Lung (tissue), 12 donors: ENCODE data around the gene ZNF70. TPM values are rescaled to one million over a fixed set of nuclear protein-coding genes. Genes with fewer than 3 reads are reported as not detected.

Experiments used
- ATAC-seq: fragments of 200-7000 bp; cut with Tn5 transposase; one replicate; pipeline ENCODE4 v1.9.1; 2020; ENCODE audit warnings: moderate number of reproducible peaks; ENCODE audit not compliant: insufficient read depth, low FRiP score
- DNase-seq, 3 donors: peaks; one replicate each; pipeline ENCODE4 v3.0.0-alpha.2; 2013 to 2017
- H3K27ac ChIP-seq, 2 donors: one replicate each; pipeline ENCODE4 v1.5.1; 2013; ENCODE audit warnings: mild to moderate bottlenecking in 2 of 2, moderate library complexity in 2 of 2, control low read depth in 1 of 2, inconsistent platforms in 1 of 2, low read depth in 1 of 2, low read length in 1 of 2
- H3K27me3 ChIP-seq, 3 donors: one replicate each; pipeline ENCODE4 v1.5.1; 2013; ENCODE audit warnings: low read length in 2 of 3; ENCODE audit not compliant: control insufficient read depth in 3 of 3, insufficient read depth in 3 of 3
- H3K36me3 ChIP-seq, 4 donors: one replicate each; pipeline ENCODE4 v1.5.1; 2013; ENCODE audit warnings: low read length in 4 of 4, mild to moderate bottlenecking in 1 of 4, moderate library complexity in 1 of 4; ENCODE audit not compliant: control insufficient read depth in 4 of 4, insufficient read depth in 4 of 4
- H3K4me1 ChIP-seq, 5 donors: one replicate each; pipeline ENCODE4 v1.5.1; 2013; ENCODE audit warnings: low read length in 5 of 5, mild to moderate bottlenecking in 2 of 5, moderate library complexity in 1 of 5; ENCODE audit not compliant: control insufficient read depth in 5 of 5, insufficient read depth in 5 of 5
- H3K4me3 ChIP-seq: one replicate; pipeline ENCODE4 v1.5.1; 2013; ENCODE audit warnings: mild to moderate bottlenecking, control low read depth, moderate library complexity
- H3K9ac ChIP-seq, 2 donors: one replicate each; pipeline ENCODE4 v1.5.1; 2013; ENCODE audit warnings: low read length in 2 of 2, control low read depth in 1 of 2; ENCODE audit not compliant: insufficient read depth in 1 of 2
- H3K9me3 ChIP-seq, 4 donors: one replicate each; pipeline ENCODE4 v1.5.1; 2013; ENCODE audit warnings: low read length in 3 of 4, mild to moderate bottlenecking in 1 of 4, moderate library complexity in 1 of 4; ENCODE audit not compliant: control insufficient read depth in 4 of 4, insufficient read depth in 3 of 4
- whole genome bisulfite sequencing, 2 donors: extraction: QIAGEN DNeasy Blood & Tissue Kit; methylation state at CpG; one replicate each; pipeline ENCODE4 v1.1.7; 2013; 5-methylcytosine and 5-hydroxymethylcytosine counted together
- polyA plus RNA-seq, 2 donors: library from polyadenylated mRNA; stranded (reverse); fragments of 200-250 nt; gene quantifications; one replicate each; pipeline ENCODE4 v1.2.1, GENCODE V29; 2013
- total RNA-seq, 2 donors: library from RNA; depleted of rRNA in 1 of 2; stranded (reverse); fragments of >200 nt in 1 of 2; gene quantifications; one replicate each; pipeline ENCODE4 v1.2.1, GENCODE V29; 2014 to 2021
- TF ChIP-seq, protein P1 (sequence below): IDR thresholded peaks from 2 replicates; pipeline ENCODE4 v1.5.1; 2012; ENCODE audit warnings: mild to moderate bottlenecking; ENCODE audit errors: control extremely low read depth, extremely low read depth
- donor health status: control.
- donor health status: control.
- donor health status: Bipolar disorder and iron deficiency.
- donor health status: healthy.
- donor health status: DM: yes; HTN: yes; CAD: no.

ZNF70 gene
- total and polyA plus RNA-seq, 4 donors = 0.98 to 6.9 (median 3.7) TPM

DNA sequence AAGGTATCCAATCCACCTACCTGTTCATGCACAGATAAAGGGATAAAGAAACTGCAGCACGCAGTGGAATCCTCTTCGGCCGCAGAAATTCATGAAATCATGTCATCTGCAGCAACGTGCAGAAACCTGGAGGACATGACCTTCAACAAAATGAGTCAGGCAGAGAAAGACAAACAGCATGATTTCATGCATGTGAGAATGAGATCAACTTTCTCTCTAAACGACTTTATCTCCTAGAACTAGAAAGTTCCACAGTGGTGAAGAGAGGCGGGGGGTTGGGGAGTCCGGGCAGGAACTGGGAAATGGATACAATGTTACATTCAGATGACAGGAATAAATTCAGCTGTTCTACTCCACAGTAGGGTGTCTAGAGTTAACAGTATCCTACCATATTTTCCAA lies 50.2 kb downstream of the ZNF70 start:
- Histone ChIP-seq H3K27me3 (no peaks in the 10 kb centered on the region), H3K4me3 (no peak overlapping the region), H3K9me3 (no peaks in the 10 kb centered on the region), H3K9ac (no peak overlapping the region), H3K27ac (no peak overlapping the region), H3K4me1 (no peaks in the 10 kb centered on the region), H3K36me3 (peaks cover 23 to 37% (median 28%) of the 10 kb centered on the region in 4 donors)
- TF ChIP-seq, protein P1, sequence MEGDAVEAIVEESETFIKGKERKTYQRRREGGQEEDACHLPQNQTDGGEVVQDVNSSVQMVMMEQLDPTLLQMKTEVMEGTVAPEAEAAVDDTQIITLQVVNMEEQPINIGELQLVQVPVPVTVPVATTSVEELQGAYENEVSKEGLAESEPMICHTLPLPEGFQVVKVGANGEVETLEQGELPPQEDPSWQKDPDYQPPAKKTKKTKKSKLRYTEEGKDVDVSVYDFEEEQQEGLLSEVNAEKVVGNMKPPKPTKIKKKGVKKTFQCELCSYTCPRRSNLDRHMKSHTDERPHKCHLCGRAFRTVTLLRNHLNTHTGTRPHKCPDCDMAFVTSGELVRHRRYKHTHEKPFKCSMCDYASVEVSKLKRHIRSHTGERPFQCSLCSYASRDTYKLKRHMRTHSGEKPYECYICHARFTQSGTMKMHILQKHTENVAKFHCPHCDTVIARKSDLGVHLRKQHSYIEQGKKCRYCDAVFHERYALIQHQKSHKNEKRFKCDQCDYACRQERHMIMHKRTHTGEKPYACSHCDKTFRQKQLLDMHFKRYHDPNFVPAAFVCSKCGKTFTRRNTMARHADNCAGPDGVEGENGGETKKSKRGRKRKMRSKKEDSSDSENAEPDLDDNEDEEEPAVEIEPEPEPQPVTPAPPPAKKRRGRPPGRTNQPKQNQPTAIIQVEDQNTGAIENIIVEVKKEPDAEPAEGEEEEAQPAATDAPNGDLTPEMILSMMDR = no peak
- no peak for DNase-seq
- no peak for ATAC-seq
- 89 to 95% methylated on average over 7 of the region's 7 CpGs for WGBS, 2 donors

DNA sequence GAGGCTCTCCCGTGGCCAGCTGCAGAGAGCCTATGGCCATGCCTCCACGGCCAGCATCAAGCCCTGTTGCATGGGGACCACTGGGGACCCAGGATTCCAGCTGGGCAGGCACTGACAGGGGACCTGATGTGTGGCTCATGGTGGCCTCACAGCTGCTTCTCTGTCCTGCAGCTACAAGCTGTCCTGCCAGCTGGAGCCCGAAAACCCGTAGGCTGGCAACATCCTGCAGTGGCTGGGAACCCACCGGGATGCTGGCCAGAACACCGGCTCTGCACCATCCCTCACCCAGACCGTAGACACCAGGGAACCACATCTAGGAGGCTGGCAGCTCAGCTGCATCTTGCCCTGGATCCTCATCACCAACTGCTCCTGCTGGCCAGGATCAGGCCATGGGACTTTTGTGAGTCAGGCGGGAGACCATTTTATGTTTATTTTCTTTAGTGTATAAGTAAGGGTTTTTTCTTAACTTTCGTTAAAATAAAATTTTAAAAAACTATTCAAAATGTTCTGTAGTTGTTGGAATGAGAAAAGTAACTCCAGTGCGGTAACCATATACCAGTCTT lies 52.2 kb downstream of the ZNF70 start:
- Histone ChIP-seq H3K9me3 (peaks cover 0 to 2% (median 0%) of the 10 kb centered on the region in 4 donors), H3K4me1 (no peaks in the 10 kb centered on the region), H3K4me3 (no peak overlapping the region), H3K36me3 (peaks cover 14 to 33% (median 25%) of the 10 kb centered on the region in 4 donors), H3K27me3 (no peaks in the 10 kb centered on the region), H3K27ac (no peak overlapping the region), H3K9ac (no peak overlapping the region)
- TF ChIP-seq, protein P1 = no peak
- no peak for ATAC-seq
- WGBS, 2 donors = 93 to 94% methylated on average over 10 of the region's 10 CpGs
- no peak for DNase-seq

DNA sequence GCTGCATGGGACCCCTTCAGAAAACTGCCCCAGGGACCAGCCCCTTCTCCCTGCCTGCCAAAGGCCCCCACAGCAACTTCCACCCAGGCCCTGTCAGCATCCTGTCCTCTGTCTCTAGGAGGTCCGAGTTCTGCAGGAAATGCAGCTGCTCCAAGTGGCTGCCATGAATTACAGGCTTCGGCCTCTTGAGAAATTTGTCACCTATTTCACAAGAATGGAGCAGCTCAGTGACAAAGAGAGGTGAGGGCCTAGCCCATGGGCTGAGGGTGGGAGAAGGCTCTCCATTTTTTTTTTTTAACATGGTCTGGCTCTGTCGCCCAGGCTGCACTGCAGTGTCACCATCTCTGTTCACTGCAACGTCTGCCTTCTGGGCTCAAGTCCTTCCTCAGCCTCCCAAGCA lies 52.8 kb downstream of the ZNF70 start:
- Histone ChIP-seq H3K36me3 (peaks cover 14 to 37% (median 29%) of the 10 kb centered on the region in 4 donors), H3K9me3 (peaks cover 0 to 2% (median 0%) of the 10 kb centered on the region in 4 donors), H3K4me3 (no peak overlapping the region), H3K4me1 (no peaks in the 10 kb centered on the region), H3K9ac (no peak overlapping the region), H3K27ac (no peak overlapping the region), H3K27me3 (no peaks in the 10 kb centered on the region)
- DNase-seq (no peak), ATAC-seq (no peak)
- WGBS, 2 donors = 39 to 72% methylated on average over 4 of the region's 4 CpGs
- TF ChIP-seq, protein P1 = no peak
